GM18520 (cell line): ENCODE measurements around the gene DRAP1.
A peak's percentile ranks its signal among the peaks of the same experiment; 100 is the strongest.
"Not testable (repeated sequence)": the region's sequence is repeated elsewhere in the genome, so short reads cannot be mapped to it uniquely, and the experiment has no call there.

Experiments
- ATAC-seq: cut with Tn5 transposase; IDR thresholded peaks from one replicate; pipeline ENCODE4 v1.9.1; 2021; ENCODE audit not compliant: unreplicated experiment

DRAP1 gene

GRCh38 chr11:65886826-65887722 is 32.2 kb upstream of the DRAP1 start:
- ATAC-seq: no peak

GRCh38 chr11:65887723-65888162 is 31.5 kb upstream of the DRAP1 start:
- no peak for ATAC-seq

GRCh38 chr11:65888163-65888814 is 30.9 kb upstream of the DRAP1 start, which contains the start of gene FIBP:
Gene FIBP (minus strand): TSS chr11:65888471. CDS start chr11:65888418, 53 bp downstream.
- ATAC-seq: peak; percentile 25

GRCh38 chr11:65890324-65891218 is 28.7 kb upstream of the DRAP1 start, which contains the start of gene CCDC85B:
Gene CCDC85B (plus strand): TSS chr11:65890673. CDS start chr11:65890784, 111 bp downstream.
- peak; percentile 49 for ATAC-seq

GRCh38 chr11:65891219-65892136 is 27.7 kb upstream of the DRAP1 start:
- ATAC-seq: no peak

GRCh38 chr11:65892137-65892540 is 27.1 kb upstream of the DRAP1 start:
- not testable (repeated sequence) for ATAC-seq

- ATAC-seq: no peak
Measured at GRCh38 chr11:65892661-65893317, 26.4 kb upstream of the DRAP1 start.

GRCh38 chr11:65894034-65894591 is 25.1 kb upstream of the DRAP1 start:
- ATAC-seq: no peak

- no peak for ATAC-seq
Measured at GRCh38 chr11:65895482-65895981, 23.7 kb upstream of the DRAP1 start.

GRCh38 chr11:65896034-65896999 is 22.9 kb upstream of the DRAP1 start:
- ATAC-seq: no peak

GRCh38 chr11:65897020-65897471 is 22.2 kb upstream of the DRAP1 start:
- ATAC-seq: no peak

GRCh38 chr11:65898656-65899355 is 20.4 kb upstream of the DRAP1 start:
- ATAC-seq: no peak

GRCh38 chr11:65899356-65900124 is 19.7 kb upstream of the DRAP1 start:
- ATAC-seq: no peak

- peak; percentile 71 for ATAC-seq
Measured at GRCh38 chr11:65900125-65900898, 18.9 kb upstream of the DRAP1 start, which contains the start of gene FOSL1. Gene FOSL1 (minus strand): TSS chr11:65900388. CDS start chr11:65900339, 49 bp downstream.

GRCh38 chr11:65900899-65901180 is 18.4 kb upstream of the DRAP1 start:
- no peak for ATAC-seq

GRCh38 chr11:65903068-65903481 is 16.2 kb upstream of the DRAP1 start:
- ATAC-seq: no peak
